Effector memory CD8-positive, alpha-beta T cell (primary cell): ENCODE results near the gene FBXO17.
"Not testable (repeated sequence)": the region's sequence is repeated elsewhere in the genome, so short reads cannot be mapped to it uniquely, and the experiment has no call there.

ENCODE experiments used
- ATAC-seq: fragments of 150-1000 bp; cut with Tn5 transposase; replicated peaks from 2 replicates; pipeline ENCODE4 v1.10.0; 2021; ENCODE audit warnings: mild to moderate bottlenecking, moderate library complexity
- DNase-seq, 3 experiments: peaks; one replicate each; pipeline ENCODE4 v3.0.0; 2021
- H3K27ac Mint-ChIP-seq, 2 donors: one replicate each; pipeline ENCODE4 v1.8.0; 2022; ENCODE audit warnings: mild to moderate bottlenecking in 2 of 2, mixed read lengths in 2 of 2, moderate library complexity in 2 of 2
- H3K27me3 Mint-ChIP-seq, 2 donors: one replicate each; pipeline ENCODE4 v1.8.0; 2022; ENCODE audit warnings: mixed read lengths in 2 of 2
- H3K36me3 Mint-ChIP-seq: one replicate; pipeline ENCODE4 v1.8.0; 2022; ENCODE audit warnings: mild to moderate bottlenecking, moderate library complexity, mixed read lengths; ENCODE audit not compliant: insufficient read depth
- H3K4me1 Mint-ChIP-seq, 2 donors: one replicate each; pipeline ENCODE4 v1.8.0; 2022; ENCODE audit warnings: low read depth in 2 of 2, mixed read lengths in 2 of 2
- H3K4me3 Mint-ChIP-seq, 2 donors: one replicate each; pipeline ENCODE4 v1.8.0; 2022; ENCODE audit warnings: mild to moderate bottlenecking in 2 of 2, mixed read lengths in 2 of 2, moderate library complexity in 2 of 2
- H3K9me3 Mint-ChIP-seq, 2 donors: one replicate each; pipeline ENCODE4 v1.8.0; 2022; ENCODE audit warnings: mixed read lengths in 2 of 2

The FBXO17 gene

GRCh38 chr19:38974624-38975213 is 823 bp downstream of the FBXO17 start:
- Mint-ChIP-seq H3K27me3 (peaks cover 21 to 38% of the 10 kb centered on the region in 2 donors), H3K4me1 (peaks cover 5 to 14% of the 10 kb centered on the region in 2 donors), H3K36me3 (no peaks in the 10 kb centered on the region), H3K27ac (peak overlapping the region in 1 of 2 donors; percentile 29), H3K4me3 (peak overlapping the region; percentile 66 to 78), H3K9me3 (no peaks in the 10 kb centered on the region)
- no peak for DNase-seq
- no peak for ATAC-seq

- no peak overlapping the region for H3K27ac Mint-ChIP-seq
- ATAC-seq, result no peak
- H3K4me3 Mint-ChIP-seq, result no peak overlapping the region
- peaks cover 20 to 27% of the 10 kb centered on the region in 2 donors for H3K27me3 Mint-ChIP-seq
- H3K36me3 Mint-ChIP-seq, result no peaks in the 10 kb centered on the region
- H3K9me3 Mint-ChIP-seq, result no peaks in the 10 kb centered on the region
- H3K4me1 Mint-ChIP-seq, result peaks cover 5 to 13% of the 10 kb centered on the region in 2 donors
- DNase-seq, result no peak
Observed at GRCh38 chr19:38971672-38972071, 3.9 kb downstream of the FBXO17 start.

- H3K36me3 Mint-ChIP-seq, result no peaks in the 10 kb centered on the region
- no peak overlapping the region for H3K27ac Mint-ChIP-seq
- H3K4me3 Mint-ChIP-seq, result no peak overlapping the region
- peaks cover 1 to 5% of the 10 kb centered on the region in 2 donors for H3K4me1 Mint-ChIP-seq
- no peaks in the 10 kb centered on the region for H3K9me3 Mint-ChIP-seq
- peaks cover 13 to 19% of the 10 kb centered on the region in 2 donors for H3K27me3 Mint-ChIP-seq
- DNase-seq (no peak), ATAC-seq (no peak)
Observed at GRCh38 chr19:38970664-38971532, 4.6 kb downstream of the FBXO17 start.

- H3K27me3 Mint-ChIP-seq, result peaks cover 0 to 10% of the 10 kb centered on the region in 2 donors
- not testable (repeated sequence) for H3K4me3 Mint-ChIP-seq, DNase-seq, H3K9me3 Mint-ChIP-seq, H3K27ac Mint-ChIP-seq, ATAC-seq, H3K4me1 Mint-ChIP-seq, H3K36me3 Mint-ChIP-seq
Observed at GRCh38 chr19:38966149-38966548, 9.4 kb downstream of the FBXO17 start.

GRCh38 chr19:38964738-38965137 is 10.8 kb downstream of the FBXO17 start:
- Mint-ChIP-seq H3K36me3 (no peaks in the 10 kb centered on the region), H3K9me3 (no peaks in the 10 kb centered on the region), H3K27ac (no peak overlapping the region), H3K4me3 (no peak overlapping the region), H3K27me3 (peaks cover 0 to 10% of the 10 kb centered on the region in 2 donors), H3K4me1 (peaks cover 5 to 7% of the 10 kb centered on the region in 2 donors)
- ATAC-seq, result no peak
- DNase-seq, result no peak

- H3K27me3 Mint-ChIP-seq, result peaks cover 0 to 10% of the 10 kb centered on the region in 2 donors
- H3K9me3 Mint-ChIP-seq, result no peaks in the 10 kb centered on the region
- H3K36me3 Mint-ChIP-seq, result no peaks in the 10 kb centered on the region
- H3K4me3 Mint-ChIP-seq, result no peak overlapping the region
- ATAC-seq, result no peak
- no peak overlapping the region for H3K27ac Mint-ChIP-seq
- no peak for DNase-seq
- H3K4me1 Mint-ChIP-seq, result peaks cover 5 to 7% of the 10 kb centered on the region in 2 donors
Observed at GRCh38 chr19:38959618-38960017, 15.9 kb downstream of the FBXO17 start.

GRCh38 chr19:38958301-38958700 is 17.2 kb downstream of the FBXO17 start:
- no peak overlapping the region for H3K4me3 Mint-ChIP-seq
- no peak for DNase-seq
- peaks cover 10 to 18% of the 10 kb centered on the region in 2 donors for H3K27me3 Mint-ChIP-seq
- H3K9me3 Mint-ChIP-seq, result no peaks in the 10 kb centered on the region
- H3K4me1 Mint-ChIP-seq, result peaks cover 5 to 7% of the 10 kb centered on the region in 2 donors
- no peaks in the 10 kb centered on the region for H3K36me3 Mint-ChIP-seq
- H3K27ac Mint-ChIP-seq, result no peak overlapping the region
- ATAC-seq, result no peak

- H3K4me3 Mint-ChIP-seq, result no peak overlapping the region
- no peaks in the 10 kb centered on the region for H3K36me3 Mint-ChIP-seq
- no peak for ATAC-seq
- peaks cover 4 to 5% of the 10 kb centered on the region in 2 donors for H3K4me1 Mint-ChIP-seq
- H3K27me3 Mint-ChIP-seq, result peaks cover 18 to 25% of the 10 kb centered on the region in 2 donors
- DNase-seq, result no peak
- H3K9me3 Mint-ChIP-seq, result no peaks in the 10 kb centered on the region
- H3K27ac Mint-ChIP-seq, result no peak overlapping the region
Observed at GRCh38 chr19:38956264-38956663, 19.3 kb downstream of the FBXO17 start.

- Mint-ChIP-seq H3K9me3 (no peaks in the 10 kb centered on the region), H3K27ac (no peak overlapping the region), H3K4me3 (no peak overlapping the region), H3K4me1 (peaks cover 11 to 12% of the 10 kb centered on the region in 2 donors), H3K27me3 (peaks cover 18 to 25% of the 10 kb centered on the region in 2 donors), H3K36me3 (no peaks in the 10 kb centered on the region)
- DNase-seq (no peak), ATAC-seq (no peak)
Observed at GRCh38 chr19:38953677-38954076, 21.9 kb downstream of the FBXO17 start.

- DNase-seq (peak in 2 of 3 experiments; percentile 31 to 36), ATAC-seq (peak; percentile 41)
- Mint-ChIP-seq H3K4me1 (peaks cover 11 to 12% of the 10 kb centered on the region in 2 donors), H3K9me3 (no peaks in the 10 kb centered on the region), H3K4me3 (no peak overlapping the region), H3K36me3 (no peaks in the 10 kb centered on the region), H3K27ac (no peak overlapping the region), H3K27me3 (peaks cover 18 to 25% of the 10 kb centered on the region in 2 donors)
Observed at GRCh38 chr19:38952395-38953165, 23.0 kb downstream of the FBXO17 start.

- ATAC-seq (no peak), DNase-seq (no peak)
- Mint-ChIP-seq H3K4me1 (peaks cover 11 to 12% of the 10 kb centered on the region in 2 donors), H3K4me3 (peak overlapping the region in 1 of 2 donors; percentile 14), H3K27ac (no peak overlapping the region), H3K36me3 (peaks cover 3% of the 10 kb centered on the region), H3K27me3 (peaks cover 18 to 25% of the 10 kb centered on the region in 2 donors), H3K9me3 (no peaks in the 10 kb centered on the region)
Observed at GRCh38 chr19:38951187-38951586, 24.4 kb downstream of the FBXO17 start.

- Mint-ChIP-seq H3K27me3 (peaks cover 18 to 25% of the 10 kb centered on the region in 2 donors), H3K36me3 (peaks cover 3% of the 10 kb centered on the region), H3K4me1 (peaks cover 11 to 13% of the 10 kb centered on the region in 2 donors), H3K9me3 (no peaks in the 10 kb centered on the region), H3K4me3 (peak overlapping the region; percentile 58 to 65), H3K27ac (no peak overlapping the region)
- ATAC-seq, result peak; percentile 92
- DNase-seq, result peak; percentile 46 to 66 (median 59)
Observed at GRCh38 chr19:38949580-38950367, 25.8 kb downstream of the FBXO17 start.
